AG04449 (cell line): Measurements from ENCODE around the gene MOV10L1.
"Not testable (repeated sequence)": the region's sequence is repeated elsewhere in the genome, so short reads cannot be mapped to it uniquely, and the experiment has no call there.

Source experiments
- CTCF ChIA-PET: fragments of 350-600 bp; formaldehyde crosslinking; extraction: SDS; loops from one replicate; lab custom pipeline; 2021; ENCODE audit warnings: antibody characterized with exemption; lab: Yijun Ruan, JAX
- POLR2A ChIA-PET: fragments of 400-600, 350-600 bp; formaldehyde crosslinking; extraction: SDS; loops from one replicate; lab custom pipeline; 2020; ENCODE audit warnings: antibody characterized with exemption, inconsistent platforms; lab: Yijun Ruan, JAX
- DNase-seq: peaks from one replicate; pipeline ENCODE4 v3.0.0-alpha.2; 2010; ENCODE audit warnings: low read depth, low spot score
- H3K4me3 ChIP-seq: 2 replicates; pipeline ENCODE4 v1.5.1; 2011; ENCODE audit warnings: low read depth, mild to moderate bottlenecking, control low read depth, low read length
- CTCF ChIP-seq: IDR thresholded peaks from one replicate; pipeline ENCODE4 v1.5.1; 2011; ENCODE audit warnings: mild to moderate bottlenecking, moderate library complexity, low read length, control low read depth, inconsistent platforms; ENCODE audit not compliant: insufficient read depth; ENCODE audit errors: missing control alignments

MOV10L1 gene

GRCh38 chr22:50204571-50204970 is 114.8 kb downstream of the MOV10L1 start:
- TF ChIP-seq CTCF, result no peak
- no peak overlapping the region for H3K4me3 ChIP-seq
- no peak for DNase-seq
- ChIA-PET POLR2A (no interaction called here), CTCF (interaction anchor here (1.3 to 3.7 kb wide), 4 partner anchors 11 to 284 kb away, joined by 4 to 15 read pairs (median 7); no protein-coding TSS in a partner anchor)

- CTCF ChIA-PET, result interaction anchor here (1.4 to 3.7 kb wide), 3 partner anchors 11 to 37 kb away, joined by 5 to 15 read pairs (median 9); no protein-coding TSS in a partner anchor
- H3K4me3 ChIP-seq, DNase-seq, POLR2A ChIA-PET: not testable (repeated sequence)
Observed at GRCh38 chr22:50204998-50205397, 115.2 kb downstream of the MOV10L1 start.

GRCh38 chr22:50205781-50206569 is 116.2 kb downstream of the MOV10L1 start:
- no peak for DNase-seq
- no peak for TF ChIP-seq CTCF
- ChIA-PET POLR2A (no interaction called here), CTCF (interaction anchor here (0.6 to 3.8 kb wide), 11 partner anchors 10 to 276 kb away, joined by 3 to 22 read pairs (median 5); no protein-coding TSS in a partner anchor)
- no peak overlapping the region for H3K4me3 ChIP-seq

GRCh38 chr22:50206599-50206998 is 116.8 kb downstream of the MOV10L1 start:
- ChIA-PET CTCF (interaction anchor here (0.6 to 3.8 kb wide), 12 partner anchors 9 to 277 kb away, joined by 3 to 22 read pairs (median 4); no protein-coding TSS in a partner anchor), POLR2A (no interaction called here)
- no peak for DNase-seq

GRCh38 chr22:50207383-50208140 is 117.8 kb downstream of the MOV10L1 start:
- no peak for DNase-seq
- no peak overlapping the region for H3K4me3 ChIP-seq
- TF ChIP-seq CTCF, result no peak
- ChIA-PET CTCF (interaction anchor here (0.7 to 3.8 kb wide), 12 partner anchors 8 to 277 kb away, joined by 3 to 24 read pairs (median 4); no protein-coding TSS in a partner anchor), POLR2A (no interaction called here)

More at GRCh38 chr22:50206599-50206998, 116.8 kb downstream of the MOV10L1 start:
- TF ChIP-seq CTCF, result peak; percentile 53
- H3K4me3 ChIP-seq, result no peak overlapping the region

GRCh38 chr22:50208430-50208938 is 118.7 kb downstream of the MOV10L1 start:
- ChIA-PET POLR2A (no interaction called here), CTCF (interaction anchor here (0.6 to 3.8 kb wide), 15 partner anchors 7 to 278 kb away, joined by 3 to 24 read pairs (median 4); no protein-coding TSS in a partner anchor)
- no peak for TF ChIP-seq CTCF
- H3K4me3 ChIP-seq, result no peak overlapping the region
- no peak for DNase-seq
